Large intestine (tissue), 3 donors: ENCODE data around the gene MYH7. TPM values are rescaled to one million over a fixed set of nuclear protein-coding genes. Genes with fewer than 3 reads are reported as not detected.
A peak's percentile ranks its signal among the peaks of the same experiment; 100 is the strongest.

Source experiments
- DNase-seq, 2 donors: peaks; one replicate each; pipeline versions ENCODE4 v3.0.0 to v3.0.0-alpha.2; 2013
- H3K27ac ChIP-seq: one replicate; pipeline ENCODE4 v1.5.1; 2013; ENCODE audit warnings: low read length
- H3K27me3 ChIP-seq: 2 replicates; pipeline ENCODE4 v1.6.1; 2013; ENCODE audit warnings: low read length; ENCODE audit not compliant: control insufficient read depth, insufficient read depth
- H3K36me3 ChIP-seq: 2 replicates; pipeline ENCODE4 v1.6.1; 2013; ENCODE audit warnings: low read length; ENCODE audit not compliant: control insufficient read depth, insufficient read depth
- H3K4me1 ChIP-seq: one replicate; pipeline ENCODE4 v1.6.1; 2013; ENCODE audit warnings: low read length; ENCODE audit not compliant: control insufficient read depth, insufficient read depth
- H3K4me3 ChIP-seq: one replicate; pipeline ENCODE4 v1.5.1; 2013; ENCODE audit warnings: low read length
- H3K9me3 ChIP-seq: one replicate; pipeline ENCODE4 v1.6.1; 2013; ENCODE audit warnings: mild to moderate bottlenecking, low read depth, low read length, moderate library complexity; ENCODE audit not compliant: control insufficient read depth
- WGBS: methylation state at CpG from one replicate; pipeline ENCODE4 v1.1.5; 2013; ENCODE audit warnings: low lambda C conversion rate; ENCODE audit not compliant: insufficient coverage; 5-methylcytosine and 5-hydroxymethylcytosine counted together
- polyA plus RNA-seq: library from polyadenylated mRNA; unstranded; fragments of 120-200 nt; gene quantifications from one replicate; pipeline ENCODE4 v1.2.1, GENCODE V29; 2013

The MYH7 gene
- polyA plus RNA-seq, 1 donor = 0.91 TPM

- no peaks in the 10 kb centered on the region for H3K36me3 ChIP-seq
- peaks cover 3% of the 10 kb centered on the region for H3K27me3 ChIP-seq
- no CpG with 5 or more reads among the region's 12 CpGs for WGBS
- no peak overlapping the region for H3K4me3 ChIP-seq
- H3K4me1 ChIP-seq = peaks cover 11% of the 10 kb centered on the region
- H3K27ac ChIP-seq = no peak overlapping the region
- DNase-seq = peak; percentile 49 to 55
- no peaks in the 10 kb centered on the region for H3K9me3 ChIP-seq
Observed at GRCh38 chr14:23379366-23380196, 55.9 kb downstream of the MYH7 start.

GRCh38 chr14:23378612-23379220 is 56.7 kb downstream of the MYH7 start:
- H3K9me3 ChIP-seq = no peaks in the 10 kb centered on the region
- peaks cover 11% of the 10 kb centered on the region for H3K4me1 ChIP-seq
- no peak for DNase-seq
- no peak overlapping the region for H3K27ac ChIP-seq
- H3K4me3 ChIP-seq = no peak overlapping the region
- no peaks in the 10 kb centered on the region for H3K36me3 ChIP-seq
- peaks cover 3% of the 10 kb centered on the region for H3K27me3 ChIP-seq
- WGBS = no CpG with 5 or more reads among the region's 11 CpGs

- DNase-seq = no peak
- Histone ChIP-seq H3K36me3 (no peaks in the 10 kb centered on the region), H3K9me3 (no peaks in the 10 kb centered on the region), H3K27ac (no peak overlapping the region), H3K4me3 (no peak overlapping the region), H3K4me1 (peaks cover 11% of the 10 kb centered on the region), H3K27me3 (peaks cover 3% of the 10 kb centered on the region)
- no CpG with 5 or more reads among the region's 14 CpGs for WGBS
Observed at GRCh38 chr14:23377573-23378563, 57.6 kb downstream of the MYH7 start.

- no CpG with 5 or more reads among the region's 11 CpGs for WGBS
- DNase-seq = no peak
- peaks cover 3% of the 10 kb centered on the region for H3K27me3 ChIP-seq
- H3K36me3 ChIP-seq = no peaks in the 10 kb centered on the region
- no peak overlapping the region for H3K4me3 ChIP-seq
- H3K9me3 ChIP-seq = no peaks in the 10 kb centered on the region
- H3K27ac ChIP-seq = no peak overlapping the region
- peaks cover 11% of the 10 kb centered on the region for H3K4me1 ChIP-seq
Observed at GRCh38 chr14:23377198-23377550, 58.3 kb downstream of the MYH7 start.

- DNase-seq = peak; percentile 16 to 17
- Histone ChIP-seq H3K27ac (no peak within 1 kb of the TSS), H3K9me3 (no peaks in the 10 kb centered on the region), H3K4me1 (peaks cover 11% of the 10 kb centered on the region), H3K36me3 (no peaks in the 10 kb centered on the region), H3K4me3 (no peak within 1 kb of the TSS), H3K27me3 (peaks cover 3% of the 10 kb centered on the region)
- 40% methylated on average over 1 of the region's 13 CpGs for WGBS
Observed at GRCh38 chr14:23376482-23377197, 58.8 kb downstream of the MYH7 start, which contains the start of gene CMTM5. Gene CMTM5, plus strand, starts transcription at chr14:23377046. Its CDS starts 206 bp downstream, at chr14:23377252.

- no peak overlapping the region for H3K27ac ChIP-seq
- whole genome bisulfite sequencing = no CpG with 5 or more reads among the region's 21 CpGs
Observed at GRCh38 chr14:23375527-23376251, 59.8 kb downstream of the MYH7 start.

GRCh38 chr14:23373041-23373440 is 62.4 kb downstream of the MYH7 start:
- Histone ChIP-seq H3K9me3 (no peaks in the 10 kb centered on the region), H3K27ac (no peak overlapping the region), H3K4me1 (no peaks in the 10 kb centered on the region), H3K36me3 (no peaks in the 10 kb centered on the region), H3K27me3 (peaks cover 3% of the 10 kb centered on the region), H3K4me3 (no peak overlapping the region)
- no CpG with 5 or more reads among the region's 3 CpGs for WGBS
- DNase-seq = no peak

More at GRCh38 chr14:23375527-23376251, 59.8 kb downstream of the MYH7 start:
- Histone ChIP-seq H3K4me1 (peaks cover 7% of the 10 kb centered on the region), H3K27me3 (peaks cover 3% of the 10 kb centered on the region), H3K4me3 (no peak overlapping the region), H3K36me3 (no peaks in the 10 kb centered on the region), H3K9me3 (no peaks in the 10 kb centered on the region)
- DNase-seq = no peak

- Histone ChIP-seq H3K9me3 (no peaks in the 10 kb centered on the region), H3K27ac (no peak within 1 kb of the TSS), H3K36me3 (no peaks in the 10 kb centered on the region), H3K27me3 (peaks cover 3% of the 10 kb centered on the region), H3K4me3 (no peak within 1 kb of the TSS), H3K4me1 (no peaks in the 10 kb centered on the region)
- DNase-seq = no peak
- 80% methylated on average over 1 of the region's 2 CpGs for whole genome bisulfite sequencing
Observed at GRCh38 chr14:23372509-23372908, 63.0 kb downstream of the MYH7 start, which contains the start of gene IL25. Gene IL25, plus strand, starts transcription at chr14:23372809.

GRCh38 chr14:23371865-23372264 is 63.6 kb downstream of the MYH7 start:
- Histone ChIP-seq H3K36me3 (no peaks in the 10 kb centered on the region), H3K27me3 (peaks cover 2% of the 10 kb centered on the region), H3K4me1 (peaks cover under 1% of the 10 kb centered on the region), H3K27ac (no peak overlapping the region), H3K4me3 (no peak overlapping the region), H3K9me3 (no peaks in the 10 kb centered on the region)
- no CpG with 5 or more reads among the region's 1 CpG for whole genome bisulfite sequencing
- no peak for DNase-seq
